Esophagus (tissue), 2 donors: ENCODE data around the gene RHOF. TPM values are rescaled to one million over a fixed set of nuclear protein-coding genes. Genes with fewer than 3 reads are reported as not detected.
A peak's percentile ranks its signal among the peaks of the same experiment; 100 is the strongest.

ENCODE experiments used
- H3K27ac ChIP-seq, 2 donors: one replicate each; pipeline ENCODE4 v1.5.1; 2013; ENCODE audit warnings: low read depth in 2 of 2, mild to moderate bottlenecking in 2 of 2, inconsistent platforms in 1 of 2, low read length in 1 of 2, moderate library complexity in 1 of 2
- H3K27me3 ChIP-seq, 2 donors: one replicate each; pipeline ENCODE4 v1.6.1; 2013; ENCODE audit warnings: low read length in 2 of 2, control low read depth in 1 of 2, mild to moderate bottlenecking in 1 of 2; ENCODE audit not compliant: insufficient read depth in 2 of 2, control insufficient read depth in 1 of 2
- H3K36me3 ChIP-seq, 2 donors: one replicate each; pipeline ENCODE4 v1.6.1; 2013; ENCODE audit warnings: low read length in 1 of 2; ENCODE audit not compliant: control insufficient read depth in 2 of 2, insufficient read depth in 2 of 2
- H3K4me1 ChIP-seq, 2 donors: one replicate each; pipeline ENCODE4 v1.6.1; 2013; ENCODE audit warnings: low read length in 1 of 2; ENCODE audit not compliant: control insufficient read depth in 2 of 2, insufficient read depth in 2 of 2
- H3K4me3 ChIP-seq, 2 donors: one replicate each; pipeline ENCODE4 v1.5.1; 2013; ENCODE audit warnings: low read length in 2 of 2, mild to moderate bottlenecking in 2 of 2, low read depth in 1 of 2, moderate library complexity in 1 of 2
- H3K9me3 ChIP-seq, 2 donors: one replicate each; pipeline ENCODE4 v1.6.1; 2013; ENCODE audit warnings: mild to moderate bottlenecking in 2 of 2, low read depth in 1 of 2, low read length in 1 of 2, moderate library complexity in 1 of 2; ENCODE audit not compliant: control insufficient read depth in 2 of 2, insufficient read depth in 1 of 2
- WGBS, 2 donors: extraction: QIAGEN DNeasy Blood & Tissue Kit; methylation state at CpG; one replicate each; pipeline ENCODE4 v1.1.7; 2013; 5-methylcytosine and 5-hydroxymethylcytosine counted together
- polyA plus RNA-seq, 2 donors: library from polyadenylated mRNA; stranded (reverse); fragments of 200-250 nt; gene quantifications; one replicate each; pipeline ENCODE4 v1.2.3, GENCODE V29; 2013
- donor health status: healthy with polysubstance abuse.
- donor health status: Bipolar disorder and iron deficiency.

RHOF gene
- polyA plus RNA-seq, 2 donors = 5.8 to 6.4 TPM

DNA sequence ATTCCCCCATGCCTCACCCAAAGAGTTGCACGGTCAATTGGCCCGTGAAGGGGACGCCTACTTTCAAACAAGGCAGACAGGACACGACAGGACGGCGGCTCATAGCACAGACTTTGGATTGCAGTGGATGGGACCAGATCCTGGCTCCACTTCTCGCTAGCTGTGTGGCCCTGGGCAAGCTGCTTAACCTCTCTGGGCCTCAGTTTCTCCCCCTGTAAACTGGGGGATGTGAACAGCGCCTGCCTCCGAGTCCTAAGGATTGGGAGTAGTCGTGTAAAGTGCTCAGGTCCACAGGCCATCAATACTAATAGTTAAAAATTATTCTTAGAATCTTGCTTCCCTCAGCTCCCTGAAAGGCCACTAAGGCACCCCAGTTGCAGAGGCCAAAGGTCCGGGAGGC, 13.1 kb downstream of the RHOF start:
- 94 to 95% methylated on average over 11 of the region's 11 CpGs for WGBS, 2 donors
- Histone ChIP-seq H3K4me1 (peaks cover 3 to 4% of the 10 kb centered on the region in 2 donors), H3K27ac (no peak overlapping the region), H3K27me3 (no peaks in the 10 kb centered on the region), H3K36me3 (peaks cover 0 to 2% of the 10 kb centered on the region in 2 donors), H3K4me3 (no peak overlapping the region), H3K9me3 (no peaks in the 10 kb centered on the region)

DNA sequence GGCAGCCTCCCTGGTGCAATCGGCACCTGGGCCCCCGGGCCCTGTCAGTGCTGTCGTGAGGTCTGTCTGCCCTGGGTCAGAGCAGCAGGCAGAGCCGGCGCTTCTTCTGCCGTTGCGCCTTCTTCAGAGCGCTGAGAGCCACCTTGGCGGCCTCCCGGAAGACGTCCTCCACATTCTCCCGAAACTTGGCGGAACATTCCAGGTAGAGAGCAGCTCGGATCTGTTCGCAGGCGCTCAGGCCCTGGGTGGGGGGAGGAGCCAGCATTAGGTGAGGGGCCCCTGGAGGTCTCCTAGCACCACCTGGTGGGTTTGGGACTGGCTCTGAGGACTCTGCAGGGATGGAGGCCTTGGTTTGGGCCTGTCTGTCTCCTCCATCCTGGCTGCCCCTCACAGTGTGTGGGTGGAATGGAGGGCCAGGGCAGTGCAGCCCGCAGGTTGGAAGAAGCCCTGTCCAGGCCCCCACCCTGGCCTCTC, 14.0 kb downstream of the RHOF start:
- Histone ChIP-seq H3K27ac (no peak overlapping the region), H3K27me3 (no peaks in the 10 kb centered on the region), H3K4me1 (peaks cover 3% of the 10 kb centered on the region in 2 donors), H3K9me3 (no peaks in the 10 kb centered on the region), H3K36me3 (peaks cover 0 to 2% of the 10 kb centered on the region in 2 donors), H3K4me3 (no peak overlapping the region)
- 92 to 94% methylated on average over 17 of the region's 17 CpGs for WGBS, 2 donors

DNA sequence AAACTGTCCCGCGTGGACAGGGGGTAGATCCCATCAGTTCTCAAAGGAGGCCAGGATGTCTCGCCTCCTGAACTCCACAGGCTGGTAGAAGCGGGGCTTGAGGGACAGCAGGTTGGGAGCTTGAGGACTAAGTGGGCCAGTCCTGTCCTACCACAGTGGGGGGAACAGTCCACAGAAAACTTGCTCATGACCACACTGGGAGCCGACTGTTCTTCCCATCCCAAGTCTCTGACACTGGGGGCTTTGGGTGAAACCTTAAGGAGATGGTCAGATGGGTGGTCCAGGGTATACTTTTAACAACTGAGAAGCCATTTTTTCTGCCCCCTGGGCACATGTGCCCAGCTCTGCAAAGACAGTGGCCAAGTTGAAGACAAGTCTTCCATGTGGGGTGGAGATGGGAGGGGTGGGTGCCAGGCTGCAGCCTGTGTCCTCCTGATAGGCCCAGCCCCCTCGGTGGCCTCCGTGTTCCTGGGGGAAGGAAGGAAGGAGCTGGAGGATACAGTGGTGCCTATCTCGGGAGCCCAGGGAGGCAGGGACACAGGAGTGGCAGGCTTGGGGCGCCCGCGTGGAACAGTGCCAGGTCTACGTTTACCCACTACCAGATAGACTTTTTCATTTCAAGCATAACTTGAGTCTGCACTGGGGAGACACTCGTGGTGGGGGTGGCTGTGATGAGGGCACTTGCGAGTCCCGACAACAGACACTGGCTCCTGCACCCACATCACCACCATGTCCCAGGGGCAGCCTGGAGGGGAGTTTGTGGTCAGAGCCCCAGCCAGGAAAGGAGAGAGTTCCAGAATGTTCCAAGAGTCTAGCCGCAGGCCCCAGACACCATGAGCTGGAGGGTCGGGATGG, 14.7 kb downstream of the RHOF start:
- H3K36me3 ChIP-seq = peaks cover 0 to 2% of the 10 kb centered on the region in 2 donors
- whole genome bisulfite sequencing, 2 donors = 72 to 78% methylated on average over 17 of the region's 17 CpGs
- H3K27me3 ChIP-seq = no peaks in the 10 kb centered on the region
- no peaks in the 10 kb centered on the region for H3K9me3 ChIP-seq
- peaks cover 3% of the 10 kb centered on the region in 2 donors for H3K4me1 ChIP-seq
- H3K4me3 ChIP-seq = no peak overlapping the region
- H3K27ac ChIP-seq = no peak overlapping the region

DNA sequence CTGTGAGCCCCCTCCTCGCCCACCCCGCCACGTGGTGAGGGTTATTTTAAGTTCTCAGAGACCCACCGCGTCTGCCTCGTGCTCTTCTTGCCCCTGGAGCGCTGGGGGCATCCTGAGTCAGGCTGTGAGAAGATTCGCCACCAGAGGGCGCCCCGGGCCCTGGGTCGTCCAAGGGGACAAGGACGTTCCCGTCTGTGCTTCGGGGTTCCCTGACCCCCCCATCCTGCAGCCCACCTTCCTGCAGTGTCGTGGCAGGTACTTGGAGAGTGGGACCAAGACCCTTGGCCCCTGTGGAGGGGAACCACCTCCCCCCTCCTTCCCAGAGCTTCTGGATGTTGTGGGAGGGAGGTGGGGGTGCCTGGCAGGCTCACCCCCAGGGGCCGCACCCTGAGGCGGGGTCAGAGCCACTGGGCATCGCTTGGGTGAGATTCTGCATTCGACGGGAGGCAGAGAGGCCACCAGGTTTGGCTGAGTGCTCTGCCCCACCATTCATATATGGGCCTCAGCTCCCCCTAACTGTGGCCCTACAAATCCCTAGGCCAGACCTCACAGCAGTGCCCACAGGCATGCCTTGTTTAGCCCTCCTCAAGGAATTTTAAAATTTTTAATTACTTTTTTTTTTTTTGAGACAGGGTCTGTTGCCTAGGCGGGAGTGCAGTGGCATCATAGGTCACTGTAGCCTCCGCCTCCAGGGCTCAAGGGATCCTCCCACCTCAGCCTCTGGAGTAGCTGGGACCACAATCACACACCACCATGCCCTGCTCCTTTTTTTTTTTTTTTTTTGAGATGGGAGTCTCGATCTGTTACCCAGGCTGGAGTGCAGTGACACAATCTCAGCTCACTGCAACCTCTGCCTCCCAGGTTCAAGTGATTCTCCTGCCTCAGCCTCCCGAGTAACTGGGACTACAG, 17.0 kb downstream of the RHOF start:
- WGBS, 2 donors = 25 to 26% methylated on average over 24 of the region's 24 CpGs
- Histone ChIP-seq H3K36me3 (peaks cover 0 to 2% of the 10 kb centered on the region in 2 donors), H3K4me1 (peaks cover under 1% of the 10 kb centered on the region in 2 donors), H3K4me3 (no peak overlapping the region), H3K27ac (no peak overlapping the region), H3K27me3 (no peaks in the 10 kb centered on the region), H3K9me3 (no peaks in the 10 kb centered on the region)

DNA sequence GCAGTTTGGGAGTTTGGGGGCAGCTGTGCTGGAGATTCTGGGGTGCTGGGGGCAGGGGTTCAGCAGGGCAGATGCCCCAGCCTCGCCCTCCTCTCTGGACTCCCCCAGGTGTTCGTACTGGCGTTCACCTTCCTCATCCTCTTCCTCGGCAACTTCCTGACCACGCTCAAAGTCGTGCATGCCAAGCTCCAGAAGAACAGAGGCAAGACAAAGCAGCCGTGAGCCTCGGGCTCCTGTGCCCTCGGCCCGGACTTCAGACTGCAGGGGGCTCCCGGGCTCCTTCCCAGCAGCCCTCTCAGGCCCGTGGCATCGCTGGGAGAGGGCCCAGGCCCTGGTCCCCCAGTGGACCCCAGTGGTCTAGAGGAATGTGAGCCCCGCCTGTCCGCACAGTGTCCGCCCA, 18.0 kb downstream of the RHOF start:
- whole genome bisulfite sequencing, 2 donors = 78 to 81% methylated on average over 16 of the region's 16 CpGs
- H3K27me3 ChIP-seq = no peaks in the 10 kb centered on the region
- H3K4me3 ChIP-seq = no peak overlapping the region
- H3K36me3 ChIP-seq = peaks cover 0 to 2% of the 10 kb centered on the region in 2 donors
- H3K4me1 ChIP-seq = no peaks in the 10 kb centered on the region
- no peak overlapping the region for H3K27ac ChIP-seq
- no peaks in the 10 kb centered on the region for H3K9me3 ChIP-seq

DNA sequence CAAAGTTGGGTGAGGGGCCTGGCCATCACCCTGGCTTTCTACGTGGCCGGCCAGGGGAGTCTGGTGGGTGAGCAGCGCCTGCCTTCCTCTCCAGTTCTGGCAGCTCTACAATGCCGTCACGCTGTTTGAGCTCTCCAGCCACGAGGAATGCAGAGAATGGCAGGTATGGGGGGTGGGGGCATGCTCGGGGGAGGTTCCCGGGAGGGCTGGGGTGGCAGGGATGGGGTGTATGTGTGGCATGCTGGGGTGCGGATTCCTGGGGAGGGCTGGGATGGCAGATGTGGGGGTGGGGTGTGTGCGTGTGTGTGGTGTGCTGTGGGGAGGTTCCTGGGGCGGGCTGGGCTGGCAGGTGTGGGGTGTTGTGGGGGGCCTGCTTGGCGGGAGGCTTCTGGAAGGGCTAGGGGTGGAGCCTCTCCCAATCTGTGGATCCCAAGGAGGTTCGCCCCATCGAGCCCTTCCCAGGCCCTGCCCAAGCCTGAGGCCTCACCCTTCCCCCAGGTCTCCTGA, 18.5 kb downstream of the RHOF start:
- H3K9me3 ChIP-seq = no peaks in the 10 kb centered on the region
- peaks cover 0 to 2% of the 10 kb centered on the region in 2 donors for H3K36me3 ChIP-seq
- H3K4me1 ChIP-seq = no peaks in the 10 kb centered on the region
- WGBS, 2 donors = 71 to 80% methylated on average over 11 to 14 of the region's 14 CpGs
- H3K4me3 ChIP-seq = no peak overlapping the region
- no peak overlapping the region for H3K27ac ChIP-seq
- H3K27me3 ChIP-seq = no peaks in the 10 kb centered on the region

DNA sequence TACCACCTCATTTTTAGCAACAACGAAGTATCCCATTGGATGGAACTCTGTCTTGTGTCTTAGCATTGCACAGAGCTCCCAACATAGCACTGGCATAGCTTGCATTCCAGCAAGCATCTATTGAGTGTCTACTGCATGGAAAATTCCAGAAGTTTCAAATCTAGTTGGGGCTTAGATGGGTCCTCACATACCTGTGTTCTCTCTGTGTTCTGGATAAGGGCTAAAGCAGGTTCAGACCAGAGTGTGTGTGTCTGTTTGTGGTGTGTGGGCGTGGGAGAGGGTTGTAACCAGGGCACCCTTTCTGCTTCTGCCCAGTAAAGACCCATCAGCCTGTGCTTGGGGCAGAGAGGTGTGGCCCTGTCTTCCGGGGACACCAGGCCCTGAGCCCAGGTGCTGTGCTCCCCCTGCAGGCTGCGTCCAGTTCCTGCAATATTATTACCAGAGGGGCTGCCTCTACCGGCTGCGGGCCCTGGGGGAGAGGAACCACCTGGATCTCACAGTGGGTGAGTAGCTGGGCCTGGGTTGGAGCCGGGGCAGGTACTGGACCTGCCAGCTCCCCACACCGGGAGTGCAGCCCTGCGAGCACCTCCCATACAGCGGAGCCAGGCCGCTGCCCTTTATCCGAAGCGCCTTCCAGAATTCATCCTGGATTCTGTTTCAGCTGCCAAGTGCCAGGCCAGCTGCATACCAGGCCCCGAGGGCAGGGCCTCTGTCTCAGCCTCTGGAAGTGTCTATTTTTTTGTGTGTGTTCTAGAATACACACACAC, 20.3 kb downstream of the RHOF start:
- Histone ChIP-seq H3K27me3 (no peaks in the 10 kb centered on the region), H3K27ac (peak overlapping the region in 1 of 2 donors; percentile 52), H3K4me1 (peaks cover 0 to 3% of the 10 kb centered on the region in 2 donors), H3K9me3 (no peaks in the 10 kb centered on the region), H3K36me3 (no peaks in the 10 kb centered on the region), H3K4me3 (no peak overlapping the region)
- 29 to 38% methylated on average over 14 of the region's 14 CpGs for WGBS, 2 donors

DNA sequence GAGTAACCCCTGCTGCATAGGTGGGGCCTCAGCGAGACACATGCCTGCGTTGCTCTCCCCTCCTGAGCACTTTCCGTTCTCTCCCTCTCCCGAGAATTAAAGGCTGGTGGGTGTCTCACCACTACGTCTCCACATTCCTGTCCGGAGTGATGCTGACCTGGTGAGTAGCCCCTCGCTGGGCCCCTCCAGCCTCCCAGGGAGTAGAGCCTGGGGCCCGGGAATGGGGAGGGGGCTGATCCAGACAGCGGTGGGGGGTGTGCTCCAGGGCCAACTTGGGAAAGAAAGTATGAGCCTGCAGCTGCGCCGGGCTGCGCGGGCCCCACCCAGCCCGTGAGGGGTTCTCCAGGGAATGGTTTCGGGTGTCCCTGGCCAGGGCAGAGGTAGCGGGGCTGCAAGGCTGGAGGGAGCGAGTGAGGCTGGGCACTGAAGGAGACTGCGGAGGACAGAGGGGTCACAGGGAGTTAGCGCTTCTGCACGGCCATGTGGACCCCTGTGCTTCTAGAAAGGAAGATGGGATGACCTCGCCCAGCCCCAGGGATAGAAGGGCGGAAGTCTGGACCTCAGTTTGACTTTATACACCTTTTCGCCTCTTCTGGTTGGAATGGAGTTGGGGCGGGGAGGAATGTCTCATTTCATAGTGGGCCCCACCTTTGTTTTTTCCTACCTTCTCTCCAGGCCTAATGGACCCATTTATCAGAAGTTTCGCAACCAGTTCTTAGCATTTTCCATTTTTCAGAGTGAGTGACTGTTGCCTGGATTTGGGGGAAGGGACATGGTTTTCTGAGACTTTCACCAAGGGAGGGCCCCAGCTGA, 22.5 kb downstream of the RHOF start:
- Histone ChIP-seq H3K36me3 (no peaks in the 10 kb centered on the region), H3K27me3 (no peaks in the 10 kb centered on the region), H3K27ac (no peak overlapping the region), H3K4me3 (no peak overlapping the region), H3K4me1 (peaks cover 0 to 6% of the 10 kb centered on the region in 2 donors), H3K9me3 (no peaks in the 10 kb centered on the region)
- 88 to 90% methylated on average over 25 of the region's 25 CpGs for WGBS, 2 donors
